GM19240 (cell line): ENCODE measurements around the gene TMEM63C.

Source experiments
- DNase-seq: peaks from one replicate; pipeline ENCODE4 v3.0.0; 2011; ENCODE audit warnings: low spot score; ENCODE audit not compliant: insufficient read length

The TMEM63C gene

DNA sequence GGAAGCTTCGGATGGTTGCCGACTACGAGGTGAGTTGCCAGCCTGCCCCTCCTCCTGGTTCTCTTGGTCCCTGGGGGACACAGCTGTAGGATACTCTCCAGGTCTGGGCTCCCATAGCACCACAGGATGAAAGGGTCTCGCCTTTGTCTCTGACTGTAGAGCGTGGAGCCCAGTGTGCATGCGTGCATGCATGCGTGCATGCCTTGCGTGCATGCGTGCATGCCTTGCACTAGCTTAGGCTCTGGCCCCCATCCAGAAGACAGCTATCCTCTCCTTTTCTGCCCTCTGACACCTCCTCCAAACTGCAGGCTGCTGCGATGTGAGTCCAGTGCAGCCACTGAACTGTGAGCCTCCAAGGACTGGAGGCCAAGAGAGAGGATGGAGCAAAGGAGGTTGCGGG, 70.3 kb downstream of the TMEM63C start:
- no peak for DNase-seq

DNA sequence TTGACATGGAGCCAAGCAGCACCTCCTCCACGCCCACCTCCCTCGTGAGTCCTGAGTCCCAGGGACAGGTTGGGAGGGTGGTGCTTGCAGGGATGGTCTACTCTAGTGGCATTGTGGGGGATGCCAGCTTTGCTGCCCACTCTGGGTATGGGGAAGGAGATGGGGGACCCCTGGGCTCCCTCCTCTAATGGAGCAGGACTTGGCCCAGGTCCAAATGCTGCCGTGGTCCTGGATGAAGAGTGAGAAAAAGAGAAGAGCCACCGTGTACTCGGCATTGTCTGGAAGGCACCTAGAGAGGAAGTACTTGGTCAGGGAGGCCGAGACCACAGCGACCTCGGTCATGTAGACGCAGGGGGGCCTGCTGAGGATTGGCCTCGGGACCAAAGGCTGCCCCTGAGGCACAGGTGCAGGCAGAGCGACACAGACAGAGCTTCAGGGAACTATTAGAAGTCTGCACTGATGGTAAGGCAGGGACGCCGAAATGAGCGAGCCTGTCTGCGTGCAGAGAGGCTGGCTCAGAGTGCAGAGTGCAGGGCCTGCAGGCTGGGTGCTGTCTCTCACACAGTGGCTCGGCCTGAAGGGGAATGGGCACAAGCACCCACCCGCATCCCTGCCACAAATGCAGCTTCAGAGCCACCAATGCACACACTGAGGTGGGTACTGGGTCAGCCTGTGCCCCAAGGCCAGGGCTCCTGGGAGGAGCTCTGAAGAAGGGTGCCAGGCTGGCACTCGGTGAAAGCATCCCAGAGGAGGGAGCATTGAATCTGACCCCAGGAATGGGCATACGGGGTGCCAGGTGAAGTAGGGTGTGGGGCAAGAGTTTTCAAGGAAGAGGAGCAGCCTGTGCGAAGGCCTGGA, 72.0 kb downstream of the TMEM63C start:
- DNase-seq, result no peak

DNA sequence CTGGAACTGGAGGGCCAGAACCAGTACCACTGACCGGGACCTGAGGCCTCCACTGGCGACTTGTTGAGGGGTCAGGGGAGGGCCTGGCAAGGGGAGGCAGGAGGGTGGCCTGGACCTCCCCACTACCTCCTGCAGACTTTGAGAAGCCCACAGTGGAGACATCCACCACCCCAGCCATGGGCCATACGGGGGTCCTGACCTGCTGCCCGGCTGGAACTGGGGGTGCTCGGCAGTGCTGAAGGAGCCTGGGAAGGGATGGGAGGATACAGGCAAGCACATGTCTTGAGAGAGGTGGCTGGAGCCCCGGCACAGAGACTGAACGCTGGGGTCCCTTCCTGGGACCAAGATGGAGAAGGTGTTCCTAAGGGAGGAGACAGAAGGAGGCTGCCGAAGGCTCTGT, 75.1 kb downstream of the TMEM63C start:
- DNase-seq, result no peak

DNA sequence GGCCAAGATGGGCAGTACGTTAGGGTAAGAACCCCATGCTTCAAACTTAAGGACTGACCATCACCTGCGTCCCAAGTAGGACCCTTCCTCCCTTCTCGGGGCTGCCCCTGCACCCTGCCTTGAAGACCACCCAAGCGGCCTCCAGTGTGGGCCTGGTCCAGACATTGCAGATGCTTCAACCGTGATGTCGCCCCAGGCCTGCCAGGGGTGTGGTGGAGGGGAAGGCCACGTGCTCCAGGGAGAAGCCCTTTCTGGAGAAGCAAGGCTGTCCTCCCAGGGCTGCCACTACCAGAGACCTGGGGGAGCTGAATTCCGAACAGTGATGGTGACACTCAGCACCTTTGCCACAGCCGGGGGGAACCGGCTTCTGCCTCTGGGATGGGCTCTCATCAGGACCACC, 76.1 kb downstream of the TMEM63C start:
- no peak for DNase-seq

DNA sequence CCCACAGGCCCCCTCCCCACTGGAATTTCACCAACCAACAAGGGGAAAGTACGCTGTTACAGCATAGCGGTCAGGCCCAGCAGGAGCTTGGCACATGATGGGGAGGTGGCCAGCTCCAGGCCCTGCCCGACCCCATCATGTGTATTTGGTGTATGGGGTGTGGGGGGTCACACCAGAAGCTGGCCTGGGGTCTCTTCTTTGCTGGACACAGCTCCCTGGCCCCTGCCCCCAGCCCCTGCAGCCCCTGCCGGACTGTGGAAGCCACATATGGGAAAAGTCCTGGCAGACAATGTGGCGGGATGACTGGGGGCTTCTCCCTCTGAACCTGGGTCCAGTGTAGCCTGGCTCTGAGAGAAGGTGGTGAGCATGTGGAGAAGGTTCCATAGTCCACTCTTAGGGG, 77.0 kb downstream of the TMEM63C start:
- DNase-seq, result no peak

DNA sequence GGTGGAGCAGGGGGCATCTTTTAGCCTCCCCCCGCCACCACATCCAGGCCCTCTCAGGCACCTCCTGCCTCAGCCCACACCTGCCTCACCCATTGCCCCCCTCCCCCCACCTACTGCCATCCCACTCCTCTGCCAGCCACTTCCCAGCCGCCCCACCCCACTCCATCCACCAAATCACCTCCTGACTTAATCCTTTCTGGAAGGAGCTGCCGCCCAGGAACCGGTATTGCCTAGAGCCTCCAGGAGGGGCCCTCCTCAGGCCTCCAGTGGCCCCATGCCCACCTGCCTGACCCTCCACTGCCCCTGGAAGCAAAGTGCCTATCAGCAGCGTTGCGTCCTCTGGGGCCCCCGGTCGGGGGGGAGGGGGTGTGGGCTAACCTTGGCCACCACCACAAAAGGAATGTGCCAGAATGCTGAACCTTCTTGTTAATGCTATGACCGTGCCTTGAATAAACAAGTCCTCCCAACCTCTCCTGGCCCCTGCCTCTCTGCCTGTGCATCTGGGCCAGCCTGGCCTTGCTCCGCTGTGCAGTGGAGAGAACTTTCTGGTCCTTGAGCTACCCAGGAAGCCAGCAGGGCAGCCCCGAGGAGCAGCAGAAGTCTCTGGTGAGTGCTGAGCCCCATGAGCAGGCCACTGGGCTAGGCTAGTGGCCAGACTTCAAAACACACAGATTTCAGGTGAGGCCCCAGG, 77.6 kb downstream of the TMEM63C start:
- no peak for DNase-seq

DNA sequence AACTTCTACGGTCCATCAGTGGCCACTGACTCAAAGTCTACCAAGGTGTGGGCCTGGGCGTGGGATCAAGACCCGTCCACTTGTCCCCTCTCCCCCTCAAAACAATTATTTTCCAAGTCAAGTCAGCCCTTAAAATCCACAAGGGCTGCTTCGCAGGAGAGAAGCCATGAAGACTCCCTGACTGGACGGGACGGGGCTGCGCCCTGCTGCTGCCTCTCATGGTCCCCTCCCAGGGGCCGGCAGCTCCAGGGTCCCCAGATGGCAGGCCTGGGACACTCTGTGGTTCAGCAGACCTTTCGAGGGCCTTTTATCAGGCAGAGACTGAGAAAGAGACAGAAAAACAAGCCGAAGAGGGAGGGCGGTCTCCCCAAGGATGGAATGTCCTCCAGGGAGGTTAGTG, 78.6 kb downstream of the TMEM63C start:
- DNase-seq, result no peak

DNA sequence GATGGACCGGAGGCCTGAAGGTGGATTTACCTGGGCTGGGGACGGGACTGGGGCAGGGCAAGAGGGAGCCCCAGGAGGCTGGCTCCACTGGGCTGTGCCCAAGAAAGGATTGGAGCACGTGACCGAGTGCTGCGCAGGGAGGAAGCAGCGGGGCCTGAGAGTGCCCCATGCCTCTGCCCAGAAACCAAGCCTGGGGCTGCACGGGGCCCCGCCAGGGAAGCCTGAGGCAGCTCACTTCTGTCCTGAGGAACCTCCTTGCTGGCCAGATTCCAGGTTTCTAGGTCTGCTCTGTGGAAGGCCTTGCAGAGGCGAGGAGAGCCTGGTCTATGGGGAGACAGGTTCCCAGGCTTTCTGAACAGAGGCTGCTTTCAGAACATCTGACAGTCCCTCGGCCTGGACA, 79.0 kb downstream of the TMEM63C start:
- DNase-seq, result no peak

DNA sequence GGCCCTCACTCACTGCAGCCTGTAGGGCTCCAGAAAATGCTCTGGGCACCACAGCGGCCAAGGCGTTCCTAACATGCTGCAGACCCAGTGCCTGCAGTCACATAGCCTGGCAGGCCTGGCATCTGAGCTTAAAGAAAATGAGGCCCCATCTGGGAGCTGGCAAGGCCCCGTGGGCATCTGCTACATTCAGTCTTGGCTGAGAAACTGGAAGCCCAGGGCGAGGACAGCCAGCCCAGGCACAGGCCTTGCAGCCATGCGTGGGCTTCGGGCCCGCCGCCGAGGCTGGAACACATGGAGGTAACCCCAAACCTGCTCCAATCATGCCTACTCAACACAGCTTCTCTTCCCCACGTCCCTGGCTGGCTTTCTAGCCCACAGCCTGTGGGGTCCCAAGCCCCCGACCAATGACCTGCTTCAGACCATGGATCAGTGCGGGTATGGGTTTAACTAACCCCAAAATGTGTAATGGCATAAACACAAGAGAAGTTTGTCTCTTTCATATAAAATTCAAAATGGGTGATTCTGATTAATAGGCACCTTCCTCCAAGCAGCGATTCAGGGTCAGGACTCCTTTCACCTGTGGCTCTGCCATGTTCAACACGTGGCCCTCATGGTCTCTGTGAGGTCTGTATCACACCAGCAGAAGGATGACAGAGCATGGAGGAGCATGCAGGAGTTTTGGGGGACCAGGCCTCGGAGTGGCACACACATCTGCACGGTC, 83.0 kb downstream of the TMEM63C start:
- DNase-seq, result no peak

DNA sequence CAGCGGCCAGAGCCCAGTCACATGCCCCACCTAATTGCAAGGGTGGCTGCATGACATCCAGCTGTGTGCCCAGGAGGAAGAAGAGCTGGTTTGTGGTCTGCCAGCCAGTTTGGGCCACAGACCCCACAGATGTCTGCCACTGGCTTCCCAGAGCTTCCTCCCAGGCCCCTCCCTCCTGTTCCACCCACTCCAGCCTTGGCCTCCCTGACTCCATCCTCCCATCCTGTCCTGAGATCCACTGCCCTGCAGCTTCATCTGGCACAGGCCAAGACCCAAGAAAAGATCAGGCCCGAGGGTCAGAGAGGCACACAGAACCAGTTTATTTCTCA, 83.6 kb downstream of the TMEM63C start:
- no peak for DNase-seq

DNA sequence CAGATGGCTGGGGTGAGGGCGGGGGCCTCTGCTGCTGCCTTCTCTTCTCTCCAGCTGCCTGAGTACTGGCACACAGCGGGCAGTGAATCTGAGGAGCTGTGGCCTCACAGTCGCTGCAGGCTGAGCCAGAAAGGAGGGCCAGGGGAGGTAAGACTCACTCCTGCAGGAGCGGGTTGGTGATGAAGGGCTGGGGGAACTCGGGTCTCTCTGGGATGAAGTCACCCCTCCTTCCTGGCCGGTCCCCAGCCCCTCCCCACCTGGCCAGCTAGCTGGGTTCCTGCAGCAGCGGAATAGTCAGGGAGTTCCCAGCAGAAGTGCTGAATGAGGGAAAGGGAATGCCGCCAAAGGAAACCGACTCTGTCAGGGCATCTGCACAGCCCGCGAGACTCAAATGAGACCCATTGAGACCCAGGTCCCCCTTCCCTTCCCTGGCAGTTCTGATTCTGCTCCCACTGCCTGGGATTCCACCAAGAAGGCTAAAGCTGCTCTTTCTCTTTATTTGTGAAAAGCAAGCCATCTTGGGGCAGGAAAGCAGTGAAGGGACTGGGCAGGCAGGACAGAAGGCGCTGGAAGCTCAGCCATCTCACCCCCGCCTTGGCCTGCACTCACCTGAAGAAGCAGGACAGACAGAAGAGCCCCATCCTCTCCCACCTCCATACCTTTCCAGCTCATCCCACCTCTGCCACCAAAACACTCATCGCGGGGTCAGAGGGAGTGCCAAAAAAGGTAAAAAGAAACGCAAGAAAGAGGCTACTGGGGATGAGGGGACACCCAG, 84.2 kb downstream of the TMEM63C start:
- no peak for DNase-seq

DNA sequence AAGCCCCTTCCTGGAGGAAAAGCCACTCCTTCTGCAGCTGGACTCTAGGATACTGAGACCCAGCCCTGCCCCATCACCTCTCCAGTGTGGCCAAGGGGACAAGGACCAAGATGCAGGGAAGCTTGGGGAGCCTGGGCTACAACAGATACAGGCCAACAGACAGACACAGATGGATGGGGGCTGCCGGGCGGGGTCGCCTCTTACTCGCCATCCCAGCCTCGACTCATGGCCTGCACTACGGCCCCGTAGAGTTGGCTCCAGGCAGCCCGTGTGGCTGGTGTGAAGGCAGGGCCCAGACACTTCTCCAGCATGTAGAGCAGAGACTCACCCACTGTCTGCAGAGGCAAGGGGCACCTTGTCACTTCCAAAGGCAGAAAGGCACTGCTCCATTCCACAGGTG, 84.7 kb downstream of the TMEM63C start:
- no peak for DNase-seq

DNA sequence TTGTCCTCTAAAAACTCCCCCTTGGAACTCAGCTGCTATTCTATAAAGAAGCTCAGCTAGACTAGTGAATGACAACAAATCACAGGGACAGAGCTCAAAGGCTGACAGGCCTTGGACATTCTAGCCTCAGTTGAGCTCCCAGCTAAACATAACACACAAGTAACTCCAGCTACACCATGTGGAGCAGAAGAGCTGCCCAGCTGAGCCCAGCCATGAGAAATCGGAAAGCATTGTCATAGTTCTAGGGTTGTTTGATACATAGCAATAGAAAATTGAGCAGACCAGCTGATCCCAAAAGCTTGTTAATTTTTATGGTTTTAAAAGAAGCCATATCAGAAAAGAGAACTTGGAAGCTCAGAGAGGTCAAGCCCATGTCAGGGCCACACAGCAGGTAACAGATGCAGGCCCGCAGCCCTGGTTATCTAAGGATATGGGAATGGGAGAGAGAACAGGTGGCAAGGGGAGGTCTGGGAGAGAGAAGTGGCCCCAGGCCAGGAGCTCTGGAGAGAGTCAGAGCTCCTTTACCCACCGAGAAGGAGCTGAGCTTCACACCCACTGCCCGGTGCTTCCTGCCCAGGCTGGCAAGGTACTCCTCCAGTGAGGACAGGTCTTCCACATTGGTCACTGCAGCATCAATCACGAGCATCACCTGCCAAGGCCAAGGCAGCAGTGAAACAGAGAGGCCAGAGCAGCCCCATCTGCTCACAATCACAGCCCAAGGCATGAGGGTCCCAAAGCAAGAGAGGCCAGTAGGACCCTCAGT, 86.5 kb downstream of the TMEM63C start:
- no peak for DNase-seq

DNA sequence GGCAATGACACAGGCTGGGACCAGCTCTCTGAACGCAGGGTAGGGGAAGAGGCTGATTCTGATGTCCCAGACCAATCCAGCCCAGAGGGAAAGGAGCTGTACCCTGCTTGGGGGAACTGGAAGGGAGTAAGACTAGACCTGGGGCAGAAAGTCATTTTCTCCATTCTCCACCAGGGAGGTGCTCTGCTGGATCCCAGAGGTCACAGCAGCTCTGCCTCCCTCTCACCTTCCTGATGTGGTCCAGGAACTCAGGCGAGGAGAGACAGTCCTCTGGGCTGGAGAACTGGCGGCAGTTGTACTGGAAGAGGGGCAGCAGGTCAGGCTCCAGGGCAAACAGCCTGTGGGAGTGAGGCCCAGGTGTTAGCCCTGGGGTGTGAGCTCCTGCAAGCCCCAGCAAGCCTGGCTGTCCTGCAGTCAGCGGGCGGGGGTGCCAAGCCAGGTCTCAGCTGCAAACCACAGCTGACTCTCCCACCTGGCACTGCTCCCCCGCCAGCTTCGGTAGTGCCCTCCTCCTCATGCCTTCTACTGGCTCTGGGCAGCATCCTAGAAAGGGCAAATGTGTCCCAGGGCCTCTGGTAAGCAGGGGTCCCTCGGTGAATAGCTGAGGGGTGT, 87.5 kb downstream of the TMEM63C start:
- no peak for DNase-seq

DNA sequence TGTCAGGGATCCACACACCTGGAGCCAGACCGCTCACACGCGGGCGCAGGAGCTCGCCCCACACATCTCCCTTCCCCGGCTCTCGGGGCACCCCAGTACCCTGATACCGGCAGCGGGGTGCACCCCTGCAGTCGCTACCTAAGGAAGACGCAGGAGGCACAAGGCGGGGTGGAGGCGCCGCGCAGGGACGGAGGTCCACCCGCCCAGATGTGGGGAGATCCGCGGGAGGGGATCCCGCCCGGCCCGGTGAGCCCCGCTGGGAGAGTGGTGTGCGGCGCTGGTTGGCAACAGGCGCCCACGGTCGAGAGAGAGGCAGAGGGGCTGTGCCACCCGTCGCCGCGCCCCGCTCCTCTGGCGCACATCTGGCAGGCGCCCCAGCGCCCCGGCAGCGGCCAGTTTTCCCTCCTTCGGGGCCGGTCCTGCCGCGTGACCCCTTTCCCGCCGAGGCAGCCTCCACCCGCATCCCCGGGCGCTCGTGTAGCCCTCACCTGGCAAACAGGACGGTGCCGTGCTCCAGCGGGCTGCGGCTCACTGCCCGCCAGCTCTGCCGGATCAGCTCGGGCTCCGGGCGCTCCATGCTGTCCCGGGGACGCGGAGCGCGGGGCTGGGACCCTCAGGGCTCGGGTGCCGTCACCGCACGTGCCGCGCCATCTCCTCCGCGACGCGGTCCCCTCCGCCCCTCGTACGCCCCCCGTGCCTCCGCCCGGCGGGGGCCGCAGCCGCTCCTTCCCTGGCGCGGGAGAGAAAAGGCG, 88.9 kb downstream of the TMEM63C start:
- no peak for DNase-seq

DNA sequence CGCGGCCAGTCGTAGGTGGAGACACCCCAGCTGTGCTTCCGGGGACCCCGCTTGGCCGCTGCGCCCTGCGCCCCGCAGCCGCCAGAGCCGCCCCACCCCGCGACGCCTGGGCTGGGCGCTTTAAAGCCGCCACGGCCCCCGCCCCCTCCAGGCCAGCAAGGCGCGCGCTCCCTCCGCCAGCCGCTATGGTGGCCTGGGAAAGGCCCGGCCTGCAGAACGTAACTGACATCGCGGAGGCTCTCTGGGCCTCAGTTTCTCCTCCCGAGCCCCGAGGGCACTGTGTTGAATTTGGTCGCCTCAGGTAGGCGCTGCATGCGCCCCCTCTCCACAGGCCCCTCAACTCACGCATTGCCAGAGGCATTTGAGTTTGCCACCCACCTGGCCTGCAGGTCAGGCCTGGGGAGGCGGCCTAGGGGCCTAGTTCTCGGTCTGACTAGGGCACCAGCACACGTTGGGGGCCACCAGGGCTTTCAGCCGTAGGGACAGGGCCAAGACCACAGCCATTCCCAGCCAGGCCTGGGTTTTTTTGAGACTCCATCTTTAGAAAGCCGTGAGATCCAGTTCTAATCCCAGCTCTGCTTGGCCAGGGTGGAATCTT, 89.6 kb downstream of the TMEM63C start, which contains the start of gene NGB:
Gene NGB (minus strand): TSS at position 94 of the 598 bp plus-strand sequence. CDS start 269 bp downstream, outside the sequence.
- DNase-seq, result no peak

DNA sequence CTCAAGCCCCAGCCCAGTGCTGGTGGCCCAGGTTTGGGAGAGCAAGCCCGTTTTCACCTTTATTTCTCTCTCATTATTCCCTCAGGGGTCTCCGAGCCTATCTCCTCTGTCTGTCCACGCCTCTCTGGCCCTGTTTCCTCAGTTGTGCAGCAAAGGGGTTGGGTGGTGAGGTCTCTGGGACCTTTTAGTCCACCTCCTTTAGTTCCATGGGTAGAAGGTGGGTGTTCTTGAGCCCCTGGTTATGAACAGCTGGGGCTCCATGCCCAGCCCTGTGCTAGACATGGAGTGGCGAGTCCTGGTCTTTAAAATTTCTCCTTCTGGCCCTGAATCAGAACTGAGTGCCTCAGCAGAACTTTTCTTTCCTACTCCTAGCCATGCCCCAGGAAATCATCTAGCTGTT, 90.7 kb downstream of the TMEM63C start:
- DNase-seq, result no peak

DNA sequence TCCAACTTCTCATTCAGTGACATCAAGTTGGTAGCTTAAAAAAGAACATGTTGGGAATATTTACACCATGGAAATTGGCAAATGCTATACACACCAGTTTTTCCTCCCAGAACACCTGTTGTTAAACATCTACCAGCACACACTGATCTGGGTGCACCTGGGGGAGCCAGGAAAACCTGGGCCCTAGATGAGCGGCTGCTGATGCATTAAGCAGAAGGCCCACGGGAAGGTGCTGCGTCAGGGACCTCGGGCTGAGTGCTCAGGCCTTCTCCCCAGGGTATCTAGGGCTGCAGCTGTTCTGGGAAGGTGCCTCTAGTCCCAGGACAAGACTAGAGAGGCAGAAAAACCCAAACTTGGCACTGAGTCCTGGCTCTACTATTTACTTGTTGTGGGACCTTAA, 92.2 kb downstream of the TMEM63C start:
- no peak for DNase-seq

DNA sequence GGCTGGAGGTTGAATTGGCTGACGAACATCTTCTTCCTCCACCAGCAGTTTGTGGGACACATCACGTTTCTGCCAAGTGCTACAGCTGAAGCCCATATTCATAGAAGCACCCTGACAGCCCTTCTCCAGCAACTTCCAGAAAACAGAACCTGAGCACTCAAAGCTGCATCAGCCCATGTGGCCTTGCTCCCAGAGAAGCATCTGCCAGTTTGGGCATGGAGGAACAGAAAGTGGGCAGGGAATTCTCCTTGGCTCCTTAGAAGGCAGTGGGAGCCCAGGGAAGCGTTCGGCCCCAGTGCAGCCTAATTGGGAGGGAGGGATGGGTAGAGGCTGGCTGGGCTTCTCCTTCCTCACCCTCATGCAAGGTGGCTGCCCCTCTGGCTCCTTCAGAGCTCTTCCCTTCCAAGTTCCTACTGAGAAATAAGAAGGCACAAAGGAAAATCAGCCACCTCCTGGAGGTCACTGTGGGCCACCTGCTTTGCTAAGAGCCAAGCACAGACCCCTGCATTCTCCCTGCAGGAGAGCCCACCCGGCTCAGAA, 93.5 kb downstream of the TMEM63C start:
- DNase-seq, result no peak
